Caco-2 (cell line): Measurements from ENCODE around the gene HIVEP3. TPM values are rescaled to one million over a fixed set of nuclear protein-coding genes. Genes with fewer than 3 reads are reported as not detected.

Experiments used
- BruUV-seq: library from RNA; stranded (reverse); fragments of 400-500 nt; replicated peaks from 2 replicates; lab custom pipeline; 2021; lab: Mats Ljungman, UMichigan
- CTCF ChIA-PET: fragments of 300-600 bp; sonication (Branson Sonifier 250); formaldehyde crosslinking; loops from one replicate; lab custom pipeline; 2022; ENCODE audit warnings: antibody characterized with exemption; lab: Charles Lee
- POLR2A ChIA-PET: fragments of 300-600 bp; sonication (Branson Sonifier 250); formaldehyde crosslinking; loops from one replicate; lab custom pipeline; 2022; ENCODE audit warnings: antibody characterized with exemption; lab: Charles Lee
- DNase-seq, 2 experiments: peaks; one replicate each; pipeline versions ENCODE4 v3.0.0 to v3.0.0-alpha.2; 2020 to 2022
- H3K27me3 ChIP-seq: replicated peaks from 2 replicates; pipeline ENCODE4 v1.6.0; 2011; ENCODE audit warnings: low read length; ENCODE audit not compliant: control insufficient read depth, insufficient read depth
- H3K36me3 ChIP-seq: 2 replicates; pipeline ENCODE4 v1.5.1; 2011; ENCODE audit warnings: low read length; ENCODE audit not compliant: control insufficient read depth, insufficient read depth
- H3K4me1 ChIP-seq: fragments of 250-450 bp; sonication (Bioruptor Pico); 2 replicates; pipeline ENCODE4 v1.5.1; 2020; ENCODE audit warnings: mild to moderate bottlenecking
- H3K4me3 ChIP-seq: 2 replicates; pipeline ENCODE4 v1.5.1; 2011; ENCODE audit warnings: low read depth, mild to moderate bottlenecking, control low read depth, low read length
- H3K9me3 ChIP-seq: fragments of 250-450 bp; sonication (Bioruptor Pico); 2 replicates; pipeline ENCODE4 v1.5.1; 2020; ENCODE audit warnings: mild to moderate bottlenecking, moderate library complexity
- H3K27ac Mint-ChIP-seq: one replicate; pipeline ENCODE4 v1.8.0; 2022; ENCODE audit warnings: mixed read lengths; ENCODE audit not compliant: unreplicated experiment
- H3K27me3 Mint-ChIP-seq: one replicate; pipeline ENCODE4 v1.8.0; 2022; ENCODE audit warnings: mixed read lengths; ENCODE audit not compliant: insufficient read depth, unreplicated experiment
- H3K36me3 Mint-ChIP-seq: one replicate; pipeline ENCODE4 v1.8.0; 2022; ENCODE audit warnings: mild to moderate bottlenecking, mixed read lengths; ENCODE audit not compliant: insufficient read depth, unreplicated experiment
- H3K4me1 Mint-ChIP-seq: one replicate; pipeline ENCODE4 v1.8.0; 2022; ENCODE audit warnings: low read depth, mixed read lengths; ENCODE audit not compliant: unreplicated experiment
- H3K4me3 Mint-ChIP-seq: one replicate; pipeline ENCODE4 v1.8.0; 2022; ENCODE audit warnings: mild to moderate bottlenecking, moderate library complexity, mixed read lengths; ENCODE audit not compliant: unreplicated experiment
- H3K9me3 Mint-ChIP-seq: one replicate; pipeline ENCODE4 v1.8.0; 2022; ENCODE audit warnings: mixed read lengths; ENCODE audit not compliant: unreplicated experiment
- CTCF ChIP-seq, 2 experiments: fragments of 200-600 bp in 1 of 2; IDR thresholded peaks; 1 replicate in 1 of 2; 2 replicates in 1 of 2; pipeline versions ENCODE4 v1.5.1 to v1.8.0; 2011 to 2022; ENCODE audit warnings: antibody characterized with exemption in 1 of 2, control low read depth in 1 of 2, inconsistent platforms in 1 of 2, low read depth in 1 of 2, low read length in 1 of 2, mild to moderate bottlenecking in 1 of 2, moderate library complexity in 1 of 2; ENCODE audit not compliant: insufficient read depth in 1 of 2, severe bottlenecking in 1 of 2, unreplicated experiment in 1 of 2
- intact Hi-C: fragments of 100-400 bp; cut with micrococcal nuclease; formaldehyde crosslinking; loops from one replicate; pipeline ENCODE4 v1.10.0; 2022; ENCODE audit not compliant: unreplicated experiment
- total RNA-seq: library from RNA; stranded (reverse); gene quantifications from 2 replicates; pipeline ENCODE4 v1.2.3, GENCODE V29; 2022

HIVEP3 gene
- total RNA-seq, 1 experiment from 2014 or later = 0.25 TPM

- BruUV-seq = no TSS peak
- CTCF ChIA-PET = no interaction called here
- Mint-ChIP-seq H3K27ac (no peak overlapping the region), H3K9me3 (no peaks in the 10 kb centered on the region), H3K4me3 (no peak overlapping the region), H3K36me3 (no peaks in the 10 kb centered on the region), H3K4me1 (no peaks in the 10 kb centered on the region), H3K27me3 (peaks cover 18% of the 10 kb centered on the region)
- H3K4me1 ChIP-seq = no peaks in the 10 kb centered on the region
- no peak for TF ChIP-seq CTCF (IDR thresholded peaks at IDR 0.05; ENCODE audit: insufficient read depth in 1 of 2, low read depth in 1 of 2, low read length in 1 of 2, severe bottlenecking in 1 of 2, unreplicated experiment in 1 of 2)
- intact Hi-C loops = no loop called here
- no peak overlapping the region for H3K4me3 ChIP-seq
- H3K27me3 ChIP-seq = no peaks in the 10 kb centered on the region
- no peaks in the 10 kb centered on the region for H3K36me3 ChIP-seq
- POLR2A ChIA-PET = no interaction called here
- no peak for DNase-seq
- no peaks in the 10 kb centered on the region for H3K9me3 ChIP-seq
Measured at GRCh38 chr1:41537788-41538351, 380.9 kb downstream of the HIVEP3 start.

GRCh38 chr1:41537251-41537650, 381.5 kb downstream of the HIVEP3 start:
- no peak overlapping the region for H3K4me3 ChIP-seq
- no peaks in the 10 kb centered on the region for H3K4me1 Mint-ChIP-seq
- POLR2A ChIA-PET = no interaction called here
- H3K27me3 ChIP-seq = no peaks in the 10 kb centered on the region
- intact Hi-C loops = no loop called here
- no peak overlapping the region for H3K27ac Mint-ChIP-seq
- no peaks in the 10 kb centered on the region for H3K9me3 ChIP-seq
- no peaks in the 10 kb centered on the region for H3K9me3 Mint-ChIP-seq
- H3K36me3 Mint-ChIP-seq = no peaks in the 10 kb centered on the region
- no peak for TF ChIP-seq CTCF (IDR thresholded peaks at IDR 0.05; ENCODE audit: insufficient read depth in 1 of 2, low read depth in 1 of 2, low read length in 1 of 2, severe bottlenecking in 1 of 2, unreplicated experiment in 1 of 2)
- no TSS peak for BruUV-seq
- no peaks in the 10 kb centered on the region for H3K36me3 ChIP-seq
- H3K4me1 ChIP-seq = no peaks in the 10 kb centered on the region
- H3K4me3 Mint-ChIP-seq = no peak overlapping the region
- DNase-seq = no peak
- CTCF ChIA-PET = no interaction called here
- peaks cover 23% of the 10 kb centered on the region for H3K27me3 Mint-ChIP-seq

GRCh38 chr1:41536361-41536802, 382.3 kb downstream of the HIVEP3 start:
- H3K4me3 Mint-ChIP-seq = no peak overlapping the region
- H3K9me3 Mint-ChIP-seq = peaks cover 3% of the 10 kb centered on the region
- ChIA-PET CTCF (no interaction called here), POLR2A (no interaction called here)
- intact Hi-C loops = no loop called here
- H3K4me1 Mint-ChIP-seq = no peaks in the 10 kb centered on the region
- no peaks in the 10 kb centered on the region for H3K9me3 ChIP-seq
- no peak for TF ChIP-seq CTCF (IDR thresholded peaks at IDR 0.05; ENCODE audit: insufficient read depth in 1 of 2, low read depth in 1 of 2, low read length in 1 of 2, severe bottlenecking in 1 of 2, unreplicated experiment in 1 of 2)
- no peak for DNase-seq
- no peaks in the 10 kb centered on the region for H3K36me3 Mint-ChIP-seq
- no peaks in the 10 kb centered on the region for H3K4me1 ChIP-seq
- no peaks in the 10 kb centered on the region for H3K36me3 ChIP-seq
- no peak overlapping the region for H3K4me3 ChIP-seq
- no peak overlapping the region for H3K27ac Mint-ChIP-seq
- no TSS peak for BruUV-seq
- no peaks in the 10 kb centered on the region for H3K27me3 ChIP-seq
- peaks cover 31% of the 10 kb centered on the region for H3K27me3 Mint-ChIP-seq
